Glutamatergic neuron (in vitro differentiated cells): ENCODE results near the gene SLC22A3. TPM values are rescaled to one million over a fixed set of nuclear protein-coding genes. Genes with fewer than 3 reads are reported as not detected.

Source experiments
- DNase-seq: peaks from one replicate; pipeline ENCODE4 v3.0.0; 2022
- H3K27ac Mint-ChIP-seq: one replicate; pipeline ENCODE4 v1.8.0; 2020; ENCODE audit warnings: mild to moderate bottlenecking, mixed read lengths, inconsistent platforms; ENCODE audit not compliant: unreplicated experiment
- H3K27me3 Mint-ChIP-seq: one replicate; pipeline ENCODE4 v1.8.0; 2020; ENCODE audit warnings: mild to moderate bottlenecking, moderate library complexity, mixed read lengths, inconsistent platforms; ENCODE audit not compliant: unreplicated experiment
- H3K36me3 Mint-ChIP-seq: one replicate; pipeline ENCODE4 v1.8.0; 2020; ENCODE audit warnings: mild to moderate bottlenecking, mixed read lengths, inconsistent platforms; ENCODE audit not compliant: unreplicated experiment
- H3K4me1 Mint-ChIP-seq: one replicate; pipeline ENCODE4 v1.8.0; 2020; ENCODE audit warnings: mild to moderate bottlenecking, low read depth, mixed read lengths, inconsistent platforms; ENCODE audit not compliant: unreplicated experiment
- H3K4me3 Mint-ChIP-seq: one replicate; pipeline ENCODE4 v1.8.0; 2020; ENCODE audit warnings: mild to moderate bottlenecking, mixed read lengths, inconsistent platforms; ENCODE audit not compliant: unreplicated experiment
- H3K9me3 Mint-ChIP-seq: one replicate; pipeline ENCODE4 v1.8.0; 2020; ENCODE audit warnings: mild to moderate bottlenecking, moderate library complexity, mixed read lengths, inconsistent platforms; ENCODE audit not compliant: unreplicated experiment
- CTCF ChIP-seq: fragments of 200-600 bp; sonication (generic); IDR thresholded peaks from one replicate; pipeline ENCODE4 v1.5.0; 2021; ENCODE audit not compliant: partially characterized antibody, unreplicated experiment
- total RNA-seq: library from RNA; stranded (reverse); fragmentation: NEBNext Ultra II Directional; extraction: Animal tissue kit (Norgen Biotek cat#: 25700); gene quantifications from one replicate; pipeline ENCODE4 v1.2.1, GENCODE V29; 2021; ENCODE audit not compliant: unreplicated experiment

SLC22A3 gene
- total RNA-seq, 1 donor from 2014 or later: not detected

- Mint-ChIP-seq H3K4me1 (peaks cover 3% of the 10 kb centered on the region), H3K27me3 (peaks cover 10% of the 10 kb centered on the region), H3K27ac (no peak overlapping the region), H3K9me3 (peaks cover 10% of the 10 kb centered on the region), H3K36me3 (no peaks in the 10 kb centered on the region), H3K4me3 (no peak overlapping the region)
- no peak for DNase-seq
- no peak for TF ChIP-seq CTCF
Observed at GRCh38 chr6:160344271-160344670, 3.9 kb upstream of the SLC22A3 start.

GRCh38 chr6:160347259-160348222, 637 bp upstream of the SLC22A3 start:
- Mint-ChIP-seq H3K36me3 (no peaks in the 10 kb centered on the region), H3K4me3 (no peak overlapping the region), H3K27me3 (peaks cover 13% of the 10 kb centered on the region), H3K9me3 (peaks cover 10% of the 10 kb centered on the region), H3K27ac (no peak overlapping the region), H3K4me1 (peaks cover 3% of the 10 kb centered on the region)
- peak; percentile 27 for DNase-seq
- TF ChIP-seq CTCF: no peak

GRCh38 chr6:160349020-160349441, 853 bp downstream of the SLC22A3 start:
- Mint-ChIP-seq H3K4me1 (peaks cover 3% of the 10 kb centered on the region), H3K27ac (no peak overlapping the region), H3K4me3 (peak overlapping the region; percentile 81), H3K27me3 (peaks cover 13% of the 10 kb centered on the region), H3K36me3 (no peaks in the 10 kb centered on the region), H3K9me3 (peaks cover 10% of the 10 kb centered on the region)
- DNase-seq: no peak
- no peak for TF ChIP-seq CTCF

GRCh38 chr6:160349814-160350350, 1.7 kb downstream of the SLC22A3 start:
- peaks cover 13% of the 10 kb centered on the region for H3K27me3 Mint-ChIP-seq
- H3K27ac Mint-ChIP-seq: no peak overlapping the region
- no peak for TF ChIP-seq CTCF
- no peak for DNase-seq
- H3K9me3 Mint-ChIP-seq: peaks cover 10% of the 10 kb centered on the region
- peaks cover 3% of the 10 kb centered on the region for H3K4me1 Mint-ChIP-seq
- no peak overlapping the region for H3K4me3 Mint-ChIP-seq
- H3K36me3 Mint-ChIP-seq: no peaks in the 10 kb centered on the region
